Germinal center (tissue), 1 donor: Measurements from ENCODE around the gene MFSD2A.
A peak's percentile ranks its signal among the peaks of the same experiment; 100 is the strongest.
"Not testable (repeated sequence)": the region's sequence is repeated elsewhere in the genome, so short reads cannot be mapped to it uniquely, and the experiment has no call there.

Source experiments
- DNase-seq: peaks from one replicate; pipeline ENCODE4 v3.0.0; 2012; ENCODE audit warnings: mixed read lengths, low spot score

MFSD2A gene

DNA sequence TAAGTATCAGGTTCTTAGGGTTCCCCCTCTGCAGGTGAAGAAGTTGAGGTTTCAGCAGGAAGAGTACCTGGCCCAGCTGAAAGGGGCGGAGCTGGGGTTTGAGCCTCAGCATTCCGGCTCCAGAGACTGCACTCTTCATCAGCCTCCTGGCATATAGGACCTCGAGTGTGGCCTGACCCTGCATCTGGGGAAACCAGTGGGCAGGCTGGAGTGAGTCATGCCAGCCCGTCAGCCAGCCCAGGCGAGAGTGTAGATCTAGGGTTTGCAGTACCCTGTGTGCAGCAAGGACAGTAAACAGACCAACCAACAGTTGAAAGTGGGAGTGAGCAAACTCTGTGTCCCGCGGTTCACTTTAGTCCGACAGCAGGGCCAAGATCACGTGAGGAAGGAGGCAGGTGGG, 14.1 kb downstream of the MFSD2A start:
- no peak for DNase-seq

DNA sequence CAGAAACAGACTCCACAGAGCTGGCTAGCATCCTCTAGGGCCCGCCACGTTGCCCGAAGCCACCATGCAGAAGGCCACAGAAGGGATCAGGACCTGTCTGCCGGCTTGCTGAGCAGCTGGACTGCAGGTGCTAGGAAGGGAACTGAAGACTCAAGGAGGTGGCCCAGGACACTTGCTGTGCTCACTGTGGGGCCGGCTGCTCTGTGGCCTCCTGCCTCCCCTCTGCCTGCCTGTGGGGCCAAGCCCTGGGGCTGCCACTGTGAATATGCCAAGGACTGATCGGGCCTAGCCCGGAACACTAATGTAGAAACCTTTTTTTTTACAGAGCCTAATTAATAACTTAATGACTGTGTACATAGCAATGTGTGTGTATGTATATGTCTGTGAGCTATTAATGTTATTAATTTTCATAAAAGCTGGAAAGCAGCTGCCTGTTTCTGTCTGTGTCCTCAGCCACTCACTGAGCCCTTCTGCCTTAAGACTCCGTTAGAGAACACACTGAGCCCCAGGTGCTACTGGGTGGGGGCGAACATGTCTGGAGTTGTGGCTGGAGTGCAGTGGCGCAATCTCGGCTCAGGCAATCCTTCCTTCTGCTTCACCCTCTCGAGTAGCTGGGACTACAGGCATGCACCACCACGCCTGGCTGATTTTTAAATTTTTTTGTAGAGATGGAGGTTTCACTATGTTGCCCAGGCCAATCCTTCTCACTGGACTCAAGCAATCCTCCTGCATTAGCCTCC, 14.8 kb downstream of the MFSD2A start:
- no peak for DNase-seq

GRCh38 chr1:39970274-39970673, 15.3 kb downstream of the MFSD2A start:
- no peak for DNase-seq

GRCh38 chr1:39971138-39971537, 16.2 kb downstream of the MFSD2A start:
- no peak for DNase-seq

GRCh38 chr1:39973503-39974135, 18.7 kb downstream of the MFSD2A start:
- peak; percentile 77 for DNase-seq

DNA sequence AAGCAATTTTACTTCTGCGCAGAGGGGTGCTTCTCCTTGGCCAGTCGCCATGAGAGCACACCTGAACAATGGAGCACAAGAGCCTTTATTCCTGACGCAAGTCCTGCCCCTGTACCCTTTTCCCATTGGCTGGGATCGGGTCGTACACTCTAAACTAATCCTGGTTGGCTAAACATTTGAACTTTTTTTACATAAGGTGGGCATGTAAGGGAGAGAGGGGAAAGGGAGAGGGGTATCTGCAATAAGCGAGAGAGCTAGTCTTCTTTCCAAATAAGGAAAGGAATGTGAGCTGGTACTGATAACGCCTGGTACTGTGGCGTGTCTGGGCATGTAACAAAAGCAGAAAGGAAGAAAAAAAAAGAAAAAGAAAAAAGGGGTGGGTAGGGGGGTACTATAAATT, 21.8 kb downstream of the MFSD2A start:
- DNase-seq, result no peak

DNA sequence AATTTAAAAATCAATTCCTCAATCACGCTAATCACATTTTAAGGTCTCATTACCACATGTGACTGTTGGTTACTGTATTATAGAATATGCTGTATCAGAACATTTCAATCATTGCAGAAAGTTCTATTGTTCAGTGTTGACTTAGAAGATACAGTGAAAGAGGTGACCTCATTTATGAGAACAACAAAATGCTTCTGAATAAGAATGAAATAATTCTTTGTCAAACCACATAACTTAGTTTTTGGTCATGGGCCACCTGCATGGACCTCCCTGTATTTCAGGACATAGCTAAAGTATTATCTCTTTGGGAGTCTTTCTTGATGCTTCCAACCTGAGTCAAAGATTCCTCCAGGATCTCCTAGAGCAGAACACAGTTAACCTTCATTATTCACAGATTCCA, 22.3 kb downstream of the MFSD2A start:
- DNase-seq, result no peak

GRCh38 chr1:39979654-39980053, 24.7 kb downstream of the MFSD2A start:
- DNase-seq, result no peak

- DNase-seq, result no peak
Measured at GRCh38 chr1:39980555-39981313, 25.8 kb downstream of the MFSD2A start.

DNA sequence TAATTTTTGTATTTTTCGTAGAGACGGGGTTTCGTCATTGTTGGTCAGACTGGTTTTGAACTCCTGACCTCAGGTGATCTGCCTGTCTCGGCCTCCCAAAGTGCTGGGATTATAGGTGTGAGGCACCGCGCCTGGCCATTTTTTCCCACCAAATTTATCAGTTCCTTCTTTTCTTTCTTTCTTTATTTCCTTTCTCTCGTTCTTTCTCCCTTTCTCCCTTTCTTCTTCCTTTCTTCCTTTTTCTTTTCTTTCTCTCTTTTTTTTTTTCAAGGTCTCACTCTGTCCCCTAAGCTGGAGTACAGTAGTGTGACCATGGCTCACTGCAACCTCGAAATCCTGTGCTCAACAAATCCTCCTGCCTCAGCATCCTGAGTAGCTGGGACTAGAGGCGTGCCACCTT, 26.4 kb downstream of the MFSD2A start:
- DNase-seq, result no peak

DNA sequence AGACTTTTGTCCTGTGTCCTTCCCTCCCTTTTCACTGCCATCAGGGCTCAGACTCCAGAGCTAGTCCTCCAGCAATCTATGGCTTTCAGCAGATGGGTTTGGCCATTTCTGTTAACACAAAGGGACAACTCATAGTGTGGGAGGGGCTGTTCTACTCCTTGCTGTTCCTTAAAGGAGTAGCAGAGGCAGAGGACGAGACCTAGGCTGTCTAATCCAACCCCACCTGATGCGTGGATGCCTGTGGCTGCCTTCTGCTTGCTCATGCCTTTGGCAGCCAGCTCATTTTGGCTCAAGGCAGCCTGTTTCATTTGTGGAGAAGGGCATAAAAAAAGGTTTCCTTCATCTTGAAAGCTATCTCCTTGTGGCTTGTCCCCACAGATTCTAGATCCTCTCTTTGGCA, 27.0 kb downstream of the MFSD2A start:
- DNase-seq, result no peak

DNA sequence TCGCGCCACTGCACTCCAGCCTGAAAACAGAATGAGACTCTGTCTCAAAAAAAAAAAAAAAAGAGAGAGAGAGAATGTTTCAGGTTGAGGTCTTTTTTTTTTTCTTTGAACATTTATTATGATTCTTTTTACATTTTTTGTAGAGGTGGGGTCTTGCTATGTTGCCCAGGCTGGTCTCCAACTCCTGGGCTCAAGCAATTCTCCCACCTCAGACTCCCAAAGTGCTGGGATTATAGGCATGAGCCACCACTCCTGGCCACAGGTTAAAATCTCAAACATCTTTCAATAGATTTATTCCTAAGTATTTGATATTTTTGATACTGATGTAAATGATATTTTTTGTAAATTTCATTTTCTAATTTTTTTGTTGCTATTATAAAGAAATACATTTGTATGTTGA, 29.5 kb downstream of the MFSD2A start:
- DNase-seq, result not testable (repeated sequence)

GRCh38 chr1:39984951-39985350, 30.0 kb downstream of the MFSD2A start:
- no peak for DNase-seq

DNA sequence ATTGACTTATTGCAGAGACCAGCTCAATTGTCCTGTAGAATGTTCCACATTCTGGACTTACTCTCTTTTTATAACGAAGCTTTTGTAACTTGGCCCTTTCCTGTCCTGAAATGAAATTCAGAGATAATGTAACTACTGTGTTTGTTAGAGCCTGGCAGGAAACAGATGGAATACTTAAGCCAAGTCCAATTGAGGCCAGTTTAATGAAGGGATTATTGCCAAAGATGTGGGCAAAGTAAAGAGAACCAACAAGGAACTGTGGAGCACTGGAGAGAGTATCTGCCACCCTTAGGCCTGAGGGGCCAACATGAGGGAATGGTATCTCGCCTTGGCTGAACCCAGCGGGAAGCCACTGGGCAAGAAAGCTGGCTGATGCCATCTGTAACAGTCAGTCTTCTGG, 32.9 kb downstream of the MFSD2A start:
- no peak for DNase-seq

GRCh38 chr1:39988618-39989343, 33.8 kb downstream of the MFSD2A start:
- no peak for DNase-seq

DNA sequence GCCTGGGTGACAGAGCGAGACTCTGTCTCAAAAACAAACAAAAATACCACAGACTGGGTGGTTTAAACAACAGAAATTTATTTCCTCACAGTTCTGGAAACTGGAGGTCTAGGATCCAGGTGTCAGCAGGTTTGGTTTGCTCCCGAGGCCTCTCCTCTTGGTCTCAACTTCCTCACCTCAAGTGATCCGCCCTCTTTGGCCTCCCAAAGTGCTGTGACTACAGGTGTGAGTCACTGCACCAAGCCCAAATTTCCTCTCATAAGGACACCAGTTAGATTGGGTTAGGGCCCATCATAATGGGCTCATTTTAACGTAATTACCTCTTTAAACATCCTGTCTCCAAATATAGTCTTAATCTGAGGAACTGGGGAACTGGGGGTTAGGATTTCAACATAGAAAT, 35.5 kb downstream of the MFSD2A start:
- no peak for DNase-seq

DNA sequence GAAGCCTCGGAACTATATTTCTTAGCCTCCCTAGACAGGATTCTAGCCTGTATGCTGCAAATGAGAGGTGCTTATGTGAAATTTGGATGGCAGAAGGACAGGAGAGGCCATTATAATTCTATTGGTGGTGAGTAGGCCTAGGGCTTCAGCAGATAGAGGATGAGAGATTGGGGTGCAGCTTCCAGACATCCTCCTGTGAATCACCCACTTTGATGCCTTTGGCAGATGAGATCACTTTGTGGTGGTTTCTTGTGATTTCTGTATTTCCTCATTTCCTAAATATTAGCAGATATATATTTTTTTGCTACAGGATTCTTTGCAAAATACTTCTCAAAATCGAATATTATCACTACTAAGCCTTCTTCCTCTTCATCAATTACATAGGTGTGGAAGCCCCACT, 37.3 kb downstream of the MFSD2A start:
- DNase-seq, result no peak

DNA sequence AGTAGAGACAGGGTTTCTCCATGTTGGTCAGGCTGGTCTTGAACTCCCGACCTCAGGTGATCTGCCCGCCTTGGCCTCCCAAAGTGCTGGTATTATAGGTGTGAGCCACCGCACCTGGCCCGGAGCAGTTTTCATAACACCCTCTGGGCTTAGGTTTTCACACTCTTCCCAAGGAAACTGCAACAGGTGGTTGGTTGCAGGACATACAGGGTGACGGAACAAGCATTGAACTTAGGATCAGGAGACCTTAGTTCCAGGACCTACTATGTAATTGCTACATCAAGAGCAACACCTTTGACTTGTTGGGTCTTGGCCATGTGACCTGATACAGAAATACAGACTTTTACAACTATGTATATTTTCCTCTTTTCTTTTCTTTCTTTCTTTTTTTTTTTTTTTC, 37.9 kb downstream of the MFSD2A start:
- DNase-seq, result no peak

DNA sequence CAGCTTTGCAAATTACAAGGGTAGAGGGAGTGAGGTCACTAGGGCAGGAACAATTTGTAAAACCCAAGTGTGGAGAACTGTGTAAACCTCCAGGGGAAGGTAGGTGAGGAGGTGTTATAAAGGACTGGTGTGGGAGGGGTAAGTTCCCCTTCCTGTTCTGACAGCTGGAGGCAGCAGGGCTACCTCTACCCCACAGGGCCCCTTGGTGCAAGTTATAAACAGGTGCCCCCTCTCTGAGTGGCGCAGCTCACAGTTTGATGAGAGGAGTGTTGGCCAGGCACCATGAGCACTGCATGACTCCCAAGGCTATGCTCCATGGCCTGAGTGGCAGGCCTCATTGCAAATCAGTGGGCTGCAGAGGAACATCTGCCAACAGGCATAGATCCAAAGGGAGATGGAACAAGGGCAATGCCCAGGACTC, 41.0 kb downstream of the MFSD2A start:
- DNase-seq, result peak; percentile 83

GRCh38 chr1:39996396-39997004, 41.6 kb downstream of the MFSD2A start:
- DNase-seq, result no peak

GRCh38 chr1:40001456-40001855, 46.5 kb downstream of the MFSD2A start:
- no peak for DNase-seq
